ENCODE measurements around the gene NAT10.

Gene NAT10

DNA sequence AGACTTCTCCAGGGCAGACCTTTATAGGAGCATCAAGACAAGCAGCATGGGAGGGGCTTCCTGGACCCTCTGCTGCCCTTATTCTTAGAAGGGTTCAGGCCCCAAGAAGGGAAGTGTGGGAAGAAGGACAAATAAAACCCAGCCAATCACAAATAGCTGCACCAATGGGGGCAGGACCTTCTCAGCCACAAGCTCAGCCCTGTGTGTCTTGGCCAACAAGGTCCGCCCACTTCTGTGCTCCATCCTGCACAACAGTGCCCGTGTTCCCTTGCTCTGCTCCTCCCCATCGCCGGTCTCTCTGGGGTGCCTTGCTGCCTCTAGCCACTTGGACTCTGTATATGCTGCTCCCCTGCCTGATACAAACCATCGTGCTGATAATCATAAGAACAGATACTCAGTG, 86.1 kb downstream of the NAT10 start:
- DNase-seq, result no peak

DNA sequence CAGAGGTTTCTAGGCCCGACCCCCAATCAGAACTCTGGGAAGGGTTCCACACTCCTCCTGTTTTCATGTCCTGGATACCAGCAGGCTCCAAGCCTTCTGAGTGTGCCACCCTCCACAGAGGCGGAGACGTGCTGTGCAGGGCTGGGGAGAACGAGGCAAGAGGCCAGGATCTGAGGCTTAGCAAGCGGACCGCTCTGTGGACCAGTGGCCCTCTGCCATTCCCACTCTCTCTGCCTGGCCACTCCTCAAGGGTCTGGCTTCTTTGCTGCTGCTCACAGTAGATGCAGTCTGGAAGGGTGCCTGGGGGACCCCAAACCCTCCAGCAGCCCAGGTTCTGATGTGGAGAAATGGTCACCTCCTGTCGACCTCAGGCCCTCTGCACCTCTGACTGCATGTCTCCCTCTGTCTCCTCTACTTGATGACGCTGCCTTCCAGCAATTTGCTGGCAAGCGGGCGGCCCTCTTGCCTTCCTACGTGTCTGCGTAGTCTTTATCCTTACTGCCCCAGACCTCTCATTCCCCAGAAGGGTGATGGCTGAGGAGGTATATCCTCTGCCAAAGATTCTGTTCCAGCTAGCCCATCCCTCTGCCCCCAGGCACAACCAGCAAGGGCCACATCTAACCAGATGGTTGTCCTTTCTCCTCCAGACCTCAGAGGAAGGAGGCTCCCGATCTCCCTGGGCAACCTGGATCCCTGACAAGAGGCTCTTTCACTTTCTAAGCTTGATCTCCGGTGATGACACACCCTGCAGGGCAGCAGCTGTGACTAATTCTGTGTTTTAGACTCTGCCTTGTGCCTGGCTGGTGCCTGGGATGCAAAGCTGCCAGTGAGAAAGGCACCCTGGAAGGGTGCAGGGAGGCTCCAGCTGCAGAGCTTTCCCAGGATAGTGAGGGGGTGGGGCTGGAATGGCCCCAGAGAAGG, 87.3 kb downstream of the NAT10 start:
- no peak for DNase-seq

DNA sequence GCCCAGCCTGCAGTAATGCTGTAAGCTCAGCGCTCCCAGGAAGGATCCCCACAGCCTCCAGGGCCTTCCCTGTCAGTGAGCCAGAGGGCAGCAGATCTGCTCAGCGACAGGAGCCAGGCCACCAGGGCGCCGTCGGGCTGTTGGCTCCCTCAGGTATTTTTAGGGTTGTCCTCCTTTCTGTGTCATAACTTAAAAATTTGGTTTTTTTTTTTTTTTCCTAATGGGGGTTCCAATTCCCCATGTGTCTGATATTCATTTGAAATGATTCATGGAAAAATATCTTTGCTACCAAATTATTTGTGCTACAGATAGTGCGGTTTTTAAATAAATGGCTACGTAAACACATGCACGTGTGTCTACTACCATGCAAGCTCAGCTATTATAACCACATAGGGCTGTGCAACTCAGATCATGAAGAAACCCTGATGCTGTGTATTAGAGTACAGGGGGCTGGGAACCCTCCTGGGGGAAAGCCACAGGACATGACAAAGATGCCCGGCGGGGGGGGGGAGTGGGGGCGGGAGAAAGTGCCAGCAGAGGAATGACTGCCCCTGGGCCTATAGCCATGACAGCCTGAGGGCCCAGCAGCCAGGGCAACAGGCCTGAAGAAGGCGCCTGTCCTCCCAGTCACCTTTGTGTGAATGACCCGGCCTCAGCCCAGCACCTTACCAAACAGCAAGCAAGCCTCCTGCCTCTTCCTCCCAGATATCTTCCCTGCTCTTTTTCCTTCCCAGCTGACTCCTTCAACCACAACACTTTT, 89.3 kb downstream of the NAT10 start:
- DNase-seq, result no peak

Measured in NCI-H526 treated with DMSO at 0.1 percent for 48 hours (cell line).